ENCODE results near the gene NACC2.

DNA sequence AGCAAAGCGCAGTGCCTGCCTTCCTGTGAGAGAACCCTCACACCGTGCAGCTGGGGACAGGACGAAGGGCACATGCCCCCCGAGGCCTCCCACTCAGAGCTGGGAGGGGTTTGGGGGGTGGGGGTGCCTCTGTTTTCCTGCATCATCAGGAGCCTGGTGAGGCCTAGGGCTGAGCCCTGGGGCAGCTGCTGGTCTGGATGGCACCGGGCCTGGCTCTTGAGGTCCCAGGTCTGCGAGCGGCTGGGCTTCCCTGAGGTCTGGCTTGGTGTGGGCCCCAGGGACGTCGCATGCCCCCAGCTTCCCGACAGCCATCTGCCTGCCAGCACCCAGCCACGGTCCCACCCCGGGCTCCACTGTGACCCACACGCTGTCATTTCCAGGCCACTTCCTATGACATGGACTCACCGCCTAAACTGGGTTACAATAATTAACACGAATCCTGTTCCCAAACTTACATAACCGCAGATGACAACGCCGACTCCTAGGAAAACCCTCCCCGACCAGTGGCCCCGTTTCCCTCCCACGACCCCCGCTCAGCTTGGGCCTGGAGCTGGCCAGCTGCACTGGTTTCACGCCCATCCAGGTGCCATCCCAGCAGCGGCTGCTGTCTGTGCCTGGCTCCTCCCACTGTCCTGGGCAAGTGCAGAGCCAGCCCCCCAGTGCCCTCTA, 8.7 kb downstream of the NACC2 start:
- TF ChIP-seq CTCF (IDR thresholded peaks at IDR 0.05) (no peak), POLR2A (IDR thresholded peaks at IDR 0.05) (no peak), EP300 (IDR thresholded peaks at IDR 0.05) (no peak)
